H1 (cell line): ENCODE measurements around the gene TMEM273. TPM values are rescaled to one million over a fixed set of nuclear protein-coding genes. Genes with fewer than 3 reads are reported as not detected.
A peak's percentile ranks its signal among the peaks of the same experiment; 100 is the strongest.

Experiments
- CTCF ChIA-PET: fragments of 300-600 bp; sonication (Branson Sonifier 250); formaldehyde crosslinking; loops from one replicate; lab custom pipeline; 2021; ENCODE audit not compliant: partially characterized antibody; lab: Charles Lee
- POLR2A ChIA-PET: fragments of 300-600 bp; sonication (Branson Sonifier 250); formaldehyde crosslinking; loops from one replicate; lab custom pipeline; 2021; ENCODE audit warnings: inconsistent platforms; ENCODE audit not compliant: partially characterized antibody; lab: Charles Lee
- DNase-seq, 2 experiments: peaks; one replicate each; pipeline versions ENCODE4 v3.0.0 to v3.0.0-alpha.2; 2010 to 2022; ENCODE audit warnings: low spot score in 2 of 2, low read depth in 1 of 2, mixed read lengths in 1 of 2
- FAIRE-seq: peaks from 2 replicates; lab custom pipeline; 2011; peaks lifted over from hg19 to GRCh38; lab: Jason Lieb, UNC
- H2AFZ ChIP-seq: 2 replicates; pipeline ENCODE4 v1.8.1; 2012; ENCODE audit warnings: low read length, inconsistent platforms
- H2AK5ac ChIP-seq: 2 replicates; pipeline ENCODE4 v1.6.1; 2013; ENCODE audit warnings: low read depth, low read length
- H2BK120ac ChIP-seq: replicated peaks from 2 replicates; pipeline ENCODE3; 2013; ENCODE audit warnings: low read depth, low read length, inconsistent platforms
- H2BK12ac ChIP-seq: 2 replicates; pipeline ENCODE4 v1.6.1; 2013; ENCODE audit warnings: low read depth, low read length
- H2BK15ac ChIP-seq: 2 replicates; pipeline ENCODE4 v1.6.1; 2013; ENCODE audit warnings: low read length
- H2BK20ac ChIP-seq: 2 replicates; pipeline ENCODE4 v1.6.1; 2013; ENCODE audit warnings: low read length
- H2BK5ac ChIP-seq: 2 replicates; pipeline ENCODE4 v1.6.1; 2013; ENCODE audit warnings: low read depth, low read length
- H3K14ac ChIP-seq: 2 replicates; pipeline ENCODE4 v1.6.1; 2013; ENCODE audit warnings: inconsistent platforms; ENCODE audit not compliant: insufficient read length
- H3K18ac ChIP-seq: 2 replicates; pipeline ENCODE4 v1.6.1; 2013; ENCODE audit warnings: low read length; ENCODE audit errors: extremely low read depth
- H3K23ac ChIP-seq: 2 replicates; pipeline ENCODE4 v1.6.1; 2013; ENCODE audit warnings: inconsistent platforms; ENCODE audit not compliant: insufficient read length
- H3K23me2 ChIP-seq: 2 replicates; pipeline ENCODE4 v1.6.1; 2013; ENCODE audit warnings: low read depth, low read length
- H3K27ac ChIP-seq: 2 replicates; pipeline ENCODE4 v1.6.1; 2011; ENCODE audit warnings: low read depth, low read length, inconsistent platforms
- H3K27me3 ChIP-seq, 4 experiments: replicated peaks in 1 of 4; 1 replicate in 1 of 4; 2 replicates in 3 of 4; pipeline versions ENCODE4 v1.6.1 to v1.8.1; 2011 to 2013; ENCODE audit warnings: low read length in 3 of 4, mild to moderate bottlenecking in 3 of 4, inconsistent platforms in 2 of 4, mixed read lengths in 2 of 4, moderate library complexity in 1 of 4; ENCODE audit not compliant: control insufficient read depth in 3 of 4, insufficient read depth in 3 of 4; ENCODE audit errors: extremely low read depth in 1 of 4
- H3K36me3 ChIP-seq, 4 experiments: 2 replicates each; pipeline versions ENCODE4 v1.6.1 to v1.8.1; 2011 to 2013; ENCODE audit warnings: mild to moderate bottlenecking in 4 of 4, low read length in 3 of 4, moderate library complexity in 2 of 4, control low read depth in 1 of 4, inconsistent platforms in 1 of 4; ENCODE audit not compliant: insufficient read depth in 4 of 4, control insufficient read depth in 2 of 4
- H3K4ac ChIP-seq: replicated peaks from 2 replicates; pipeline ENCODE3; 2013; ENCODE audit warnings: low read length, low read depth, mixed read lengths, inconsistent platforms; ENCODE audit not compliant: insufficient read length
- H3K4me1 ChIP-seq, 4 experiments: replicated peaks in 1 of 4; 1 replicate in 1 of 4; 2 replicates in 3 of 4; pipeline versions ENCODE4 v1.6.1 to v1.8.1; 2011 to 2013; ENCODE audit warnings: low read length in 3 of 4, inconsistent platforms in 2 of 4, mixed read lengths in 1 of 4; ENCODE audit not compliant: insufficient read depth in 4 of 4, control insufficient read depth in 3 of 4
- H3K4me2 ChIP-seq, 2 experiments: 2 replicates each; pipeline versions ENCODE4 v1.6.1 to v1.8.1; 2011 to 2013; ENCODE audit warnings: low read depth in 2 of 2, low read length in 2 of 2, control low read depth in 1 of 2, inconsistent platforms in 1 of 2, mild to moderate bottlenecking in 1 of 2; ENCODE audit not compliant: insufficient read depth in 1 of 2
- H3K4me3 ChIP-seq, 4 experiments: fragments of 200-600, 300-600 bp in 1 of 4; sonication (generic), shearing (Covaris generic), sonication (Bioruptor Twin) in 1 of 4; 2 replicates each; pipeline versions ENCODE4 v1.5.1 to v1.8.1; 2011 to 2016; ENCODE audit warnings: low read length in 4 of 4, low read depth in 3 of 4, control low read depth in 2 of 4, inconsistent platforms in 2 of 4, mild to moderate bottlenecking in 2 of 4, mixed read lengths in 1 of 4, moderate library complexity in 1 of 4; ENCODE audit not compliant: insufficient read depth in 2 of 4; ENCODE audit errors: extremely low read depth in 1 of 4
- H3K56ac ChIP-seq: replicated peaks from 2 replicates; pipeline ENCODE3; 2013; ENCODE audit warnings: low read depth, mild to moderate bottlenecking, mixed read lengths, low read length, inconsistent platforms; ENCODE audit not compliant: insufficient read length
- H3K79me1 ChIP-seq: 2 replicates; pipeline ENCODE4 v1.6.1; 2013; ENCODE audit warnings: low read depth, low read length, control low read depth
- H3K79me2 ChIP-seq, 2 experiments: 2 replicates each; pipeline versions ENCODE4 v1.6.1 to v1.8.1; 2012 to 2013; ENCODE audit warnings: low read length in 2 of 2, mild to moderate bottlenecking in 2 of 2, inconsistent platforms in 1 of 2; ENCODE audit not compliant: insufficient read depth in 2 of 2, control insufficient read depth in 1 of 2
- H3K9ac ChIP-seq, 4 experiments: replicated peaks in 1 of 4; 1 replicate in 1 of 4; 2 replicates in 3 of 4; pipeline versions ENCODE4 v1.6.1 to v1.8.1; 2011 to 2013; ENCODE audit warnings: low read depth in 3 of 4, low read length in 3 of 4, control low read depth in 2 of 4, mild to moderate bottlenecking in 2 of 4, moderate library complexity in 2 of 4, inconsistent platforms in 1 of 4; ENCODE audit errors: extremely low read depth in 1 of 4
- H3K9me3 ChIP-seq, 2 experiments: 2 replicates each; pipeline versions ENCODE4 v1.6.1 to v1.8.1; 2012 to 2013; ENCODE audit warnings: mild to moderate bottlenecking in 2 of 2, moderate library complexity in 2 of 2, control low read depth in 1 of 2, inconsistent platforms in 1 of 2, low read depth in 1 of 2, low read length in 1 of 2, mixed read lengths in 1 of 2; ENCODE audit not compliant: insufficient read depth in 2 of 2
- H4K20me1 ChIP-seq, 2 experiments: replicated peaks in 1 of 2; 2 replicates each; pipeline versions ENCODE3 to v1.8.1; 2011 to 2013; ENCODE audit warnings: inconsistent platforms in 2 of 2, low read length in 2 of 2, mild to moderate bottlenecking in 1 of 2; ENCODE audit not compliant: insufficient read depth in 2 of 2, control insufficient read depth in 1 of 2
- H4K5ac ChIP-seq: 2 replicates; pipeline ENCODE4 v1.6.1; 2013; ENCODE audit warnings: low read length, low read depth, mixed read lengths, inconsistent platforms; ENCODE audit not compliant: insufficient read length
- H4K8ac ChIP-seq: 2 replicates; pipeline ENCODE4 v1.8.0; 2013; ENCODE audit warnings: mild to moderate bottlenecking, moderate library complexity, low read length, inconsistent platforms; ENCODE audit not compliant: insufficient read depth; ENCODE audit errors: extremely low read depth
- H4K91ac ChIP-seq: replicated peaks from 2 replicates; pipeline ENCODE3; 2013; ENCODE audit warnings: low read length, mixed read lengths, inconsistent platforms; ENCODE audit not compliant: insufficient read length
- CHD2 ChIP-seq: IDR thresholded peaks from 2 replicates; pipeline ENCODE4 v1.6.1; 2012; ENCODE audit warnings: low read length, improper control_type of control experiment
- EP300 ChIP-seq, 2 experiments: IDR thresholded peaks; 1 replicate in 1 of 2; 2 replicates in 1 of 2; pipeline ENCODE4 v1.6.1; 2011 to 2012; ENCODE audit warnings: low read depth in 2 of 2, low read length in 2 of 2, mild to moderate bottlenecking in 2 of 2, borderline replicate concordance in 1 of 2, inconsistent platforms in 1 of 2, moderate library complexity in 1 of 2
- EZH2 ChIP-seq: fragments of 200-600 bp; sonication (generic); IDR thresholded peaks from 2 replicates; pipeline ENCODE4 v1.7.1; 2012; ENCODE audit warnings: low read depth, mild to moderate bottlenecking, moderate library complexity, low read length, inconsistent platforms; ENCODE audit not compliant: severe bottlenecking
- GABPA ChIP-seq: IDR thresholded peaks from 2 replicates; pipeline ENCODE4 v1.6.1; 2011; ENCODE audit warnings: mild to moderate bottlenecking, low read length, moderate library complexity, borderline replicate concordance; ENCODE audit not compliant: insufficient read depth
- KDM1A ChIP-seq: fragments of 200-600, 300-600 bp; sonication (generic); IDR thresholded peaks from 2 replicates; pipeline ENCODE4 v1.7.1; 2016; ENCODE audit warnings: mild to moderate bottlenecking, low read length, borderline replicate concordance
- POLR2A ChIP-seq, 2 experiments: IDR thresholded peaks; 1 replicate in 1 of 2; 2 replicates in 1 of 2; pipeline ENCODE4 v1.6.1; 2011; ENCODE audit warnings: low read depth in 2 of 2, low read length in 2 of 2, mild to moderate bottlenecking in 2 of 2; ENCODE audit errors: control extremely low read depth in 1 of 2
- SIRT6 ChIP-seq: IDR thresholded peaks from one replicate; pipeline ENCODE4 v1.7.1; 2012; ENCODE audit warnings: low read length, inconsistent platforms
- TAF1 ChIP-seq: IDR thresholded peaks from 2 replicates; pipeline ENCODE4 v1.6.1; 2011; ENCODE audit warnings: mild to moderate bottlenecking, low read depth, low read length
- YY1 ChIP-seq: IDR thresholded peaks from 2 replicates; pipeline ENCODE4 v1.6.1; 2011; ENCODE audit warnings: low read depth, mild to moderate bottlenecking, low read length
- WGBS, 2 experiments: shearing (Covaris generic) in 1 of 2; methylation state at CpG; one replicate each; pipeline versions ENCODE4 v1.1.6 to v1.1.7; 2013 to 2015; ENCODE audit warnings: low lambda C conversion rate in 2 of 2, mixed read lengths in 2 of 2, inconsistent platforms in 1 of 2, low coverage in 1 of 2, missing lambda C conversion rate in 1 of 2; ENCODE audit not compliant: insufficient replicate concordance in 2 of 2, insufficient coverage in 1 of 2, insufficient read length in 1 of 2; ENCODE audit errors: extremely low coverage in 1 of 2, missing lambda C conversion rate in 1 of 2; 5-methylcytosine and 5-hydroxymethylcytosine counted together
- polyA plus RNA-seq, 7 experiments: library from polyadenylated mRNA; depleted of rRNA in 3 of 7; stranded (reverse) in 5 of 7; unstranded in 2 of 7; fragments of >200 nt in 5 of 7; fragments of 200-250 nt in 2 of 7; gene quantifications; 1 replicate in 5 of 7; 2 replicates in 1 of 7; 4 replicates in 1 of 7; pipeline versions ENCODE4 v1.2.1 to v1.2.3, GENCODE V29; 2011 to 2013; ENCODE audit warnings: missing spikeins in 2 of 7, mixed read lengths in 2 of 7
- total RNA-seq: library from RNA; stranded (reverse); fragmentation: NEBNext Ultra II Directional; extraction: Animal tissue kit (Norgen Biotek cat#: 25700); gene quantifications from 2 replicates; pipeline ENCODE4 v1.2.1, GENCODE V29; 2021
- TF ChIP-seq, protein P1 (sequence below), 3 experiments: IDR thresholded peaks; 1 replicate in 2 of 3; 2 replicates in 1 of 3; pipeline versions ENCODE4 v1.5.1 to v1.6.1; 2011; ENCODE audit warnings: low read length in 3 of 3, mild to moderate bottlenecking in 3 of 3, inconsistent platforms in 2 of 3, low read depth in 1 of 3, moderate library complexity in 1 of 3; ENCODE audit not compliant: insufficient read depth in 1 of 3; ENCODE audit errors: control extremely low read depth in 1 of 3

TMEM273 gene
- total and polyA plus RNA-seq, 2 of the 8 experiments (the other 6 are each of a cell fraction or from before 2014, with no cell fraction given), result not detected

DNA sequence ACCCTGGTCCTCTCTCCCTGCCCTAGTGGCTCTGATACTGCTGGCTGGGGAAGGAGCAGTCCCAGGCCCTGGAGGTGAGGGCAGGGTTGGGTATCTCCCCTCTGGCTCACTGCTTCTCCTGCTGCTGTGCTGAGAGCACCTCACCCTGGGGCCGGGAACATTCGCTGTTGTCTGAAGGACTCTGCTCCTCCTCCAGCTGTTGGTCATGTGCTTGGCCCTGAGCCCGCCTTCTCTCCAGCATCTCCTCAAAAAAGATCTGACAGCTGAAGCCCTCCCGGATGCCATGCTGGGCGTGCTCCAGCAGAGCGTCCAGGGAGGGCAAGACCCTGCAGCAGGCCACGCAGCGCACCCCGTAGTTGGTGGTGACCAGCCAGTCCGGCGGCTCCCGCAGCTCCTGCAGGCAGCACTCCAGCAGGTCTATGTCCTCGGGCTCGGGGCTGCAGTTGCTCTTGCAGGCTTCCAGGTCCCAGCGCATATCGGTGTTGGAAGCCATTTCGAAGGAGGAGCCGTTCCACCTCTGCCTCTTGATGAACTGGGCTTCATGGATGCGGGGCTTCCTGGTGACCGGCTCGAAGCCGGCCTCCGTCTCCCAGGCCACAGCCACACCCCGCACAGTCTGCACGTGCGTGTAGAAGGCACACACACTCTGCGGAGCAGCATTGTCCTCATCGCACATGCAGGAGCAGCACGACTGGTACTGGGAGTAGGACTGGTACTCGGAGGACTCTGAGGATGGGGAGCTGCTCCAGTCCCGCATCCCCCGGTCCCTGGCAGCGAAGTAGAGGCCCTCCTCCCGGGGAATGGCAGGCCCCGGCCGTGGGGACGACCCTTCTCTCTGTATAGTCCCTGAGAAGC is 56.5 kb downstream of the TMEM273 start:
- no peak overlapping the region for H4K5ac ChIP-seq
- TF ChIP-seq TAF1 (no peak), POLR2A (IDR thresholded peaks at IDR 0.05; ENCODE audit: control extremely low read depth in 1 of 2, low read depth in 2 of 2, low read length in 2 of 2) (no peak), YY1 (no peak), EZH2 (no peak), KDM1A (no peak), SIRT6 (no peak), CHD2 (no peak), EP300 (IDR thresholded peaks at IDR 0.05; ENCODE audit: borderline replicate concordance in 1 of 2, low read depth in 2 of 2, low read length in 2 of 2) (no peak), GABPA (no peak)
- TF ChIP-seq, protein P1, sequence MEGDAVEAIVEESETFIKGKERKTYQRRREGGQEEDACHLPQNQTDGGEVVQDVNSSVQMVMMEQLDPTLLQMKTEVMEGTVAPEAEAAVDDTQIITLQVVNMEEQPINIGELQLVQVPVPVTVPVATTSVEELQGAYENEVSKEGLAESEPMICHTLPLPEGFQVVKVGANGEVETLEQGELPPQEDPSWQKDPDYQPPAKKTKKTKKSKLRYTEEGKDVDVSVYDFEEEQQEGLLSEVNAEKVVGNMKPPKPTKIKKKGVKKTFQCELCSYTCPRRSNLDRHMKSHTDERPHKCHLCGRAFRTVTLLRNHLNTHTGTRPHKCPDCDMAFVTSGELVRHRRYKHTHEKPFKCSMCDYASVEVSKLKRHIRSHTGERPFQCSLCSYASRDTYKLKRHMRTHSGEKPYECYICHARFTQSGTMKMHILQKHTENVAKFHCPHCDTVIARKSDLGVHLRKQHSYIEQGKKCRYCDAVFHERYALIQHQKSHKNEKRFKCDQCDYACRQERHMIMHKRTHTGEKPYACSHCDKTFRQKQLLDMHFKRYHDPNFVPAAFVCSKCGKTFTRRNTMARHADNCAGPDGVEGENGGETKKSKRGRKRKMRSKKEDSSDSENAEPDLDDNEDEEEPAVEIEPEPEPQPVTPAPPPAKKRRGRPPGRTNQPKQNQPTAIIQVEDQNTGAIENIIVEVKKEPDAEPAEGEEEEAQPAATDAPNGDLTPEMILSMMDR (IDR thresholded peaks at IDR 0.05; ENCODE audit: control extremely low read depth in 1 of 3, insufficient read depth in 1 of 3, low read depth in 1 of 3, low read length in 3 of 3), result no peak

More for the DNA sequence above, 56.5 kb downstream of the TMEM273 start:
- no peak overlapping the region for H2BK20ac ChIP-seq
- H3K36me3 ChIP-seq, result no peaks in the 10 kb centered on the region
- H4K91ac ChIP-seq, result peak overlapping the region; percentile 22
- WGBS, 2 experiments, result 87% methylated on average over 29 of the region's 37 CpGs; no CpG with 5 or more reads in 1 of the 2 experiments
- no peaks in the 10 kb centered on the region for H4K20me1 ChIP-seq
- H3K27me3 ChIP-seq, result no peaks in the 10 kb centered on the region
- no peak overlapping the region for H3K56ac ChIP-seq
- no peaks in the 10 kb centered on the region for H3K9me3 ChIP-seq
- no peak overlapping the region for H2BK120ac ChIP-seq
- no peak overlapping the region for H2BK12ac ChIP-seq
- no peaks in the 10 kb centered on the region for H3K79me2 ChIP-seq
- H3K18ac ChIP-seq, result no peak overlapping the region; the same call in 1 of the 2 replicates
- H3K4me2 ChIP-seq, result no peak overlapping the region
- no peak overlapping the region for H3K14ac ChIP-seq
- no peak overlapping the region for H3K23ac ChIP-seq
- no peak overlapping the region for H3K4me3 ChIP-seq
- H2BK15ac ChIP-seq, result no peak overlapping the region
- H2BK5ac ChIP-seq, result no peak overlapping the region
- H3K27ac ChIP-seq, result no peak overlapping the region
- FAIRE-seq (no peak), DNase-seq (no peak)
- no peak overlapping the region for H3K9ac ChIP-seq
- peak overlapping the region; percentile 67; the same call in 1 of the 2 replicates for H2AFZ ChIP-seq
- H2AK5ac ChIP-seq, result no peak overlapping the region
- no peak overlapping the region for H4K8ac ChIP-seq
- H3K23me2 ChIP-seq, result no peaks in the 10 kb centered on the region
- no peaks in the 10 kb centered on the region for H3K79me1 ChIP-seq
- ChIA-PET POLR2A (no interaction called here), CTCF (interaction anchor here (0.8 to 2.6 kb wide), 7 partner anchors 10 to 327 kb away, joined by 3 to 12 read pairs (median 3); no protein-coding TSS in a partner anchor)
- H3K4me1 ChIP-seq, result no peaks in the 10 kb centered on the region
- no peak overlapping the region for H3K4ac ChIP-seq
